Ishikawa (cell line): ENCODE data around the gene COMMD10.

Source experiments
- CEBPB ChIP-seq: IDR thresholded peaks from 2 replicates; pipeline ENCODE4 v1.6.1; 2012
- CREB1 ChIP-seq: IDR thresholded peaks from 2 replicates; pipeline ENCODE4 v1.6.1; 2012; ENCODE audit warnings: low read depth
- EGR1 ChIP-seq: IDR thresholded peaks from 2 replicates; pipeline ENCODE4 v1.6.1; 2012
- EP300 ChIP-seq: IDR thresholded peaks from 2 replicates; pipeline ENCODE4 v1.6.1; 2012; ENCODE audit warnings: borderline replicate concordance
- FOXM1 ChIP-seq: IDR thresholded peaks from 2 replicates; pipeline ENCODE4 v1.6.1; 2012; ENCODE audit warnings: low read depth, borderline replicate concordance
- MAX ChIP-seq: IDR thresholded peaks from 2 replicates; pipeline ENCODE4 v1.6.1; 2012
- NFIC ChIP-seq: IDR thresholded peaks from 2 replicates; pipeline ENCODE4 v1.6.1; 2012
- RAD21 ChIP-seq: IDR thresholded peaks from 2 replicates; pipeline ENCODE4 v1.6.1; 2012; ENCODE audit warnings: low read depth
- REST ChIP-seq: IDR thresholded peaks from 2 replicates; pipeline ENCODE4 v1.6.1; 2012; ENCODE audit warnings: low read depth, mild to moderate bottlenecking
- TAF1 ChIP-seq: IDR thresholded peaks from 2 replicates; pipeline ENCODE4 v1.6.1; 2012; ENCODE audit warnings: low read depth, mild to moderate bottlenecking
- TCF12 ChIP-seq: IDR thresholded peaks from 2 replicates; pipeline ENCODE4 v1.6.1; 2012; ENCODE audit warnings: low read depth
- TEAD4 ChIP-seq: IDR thresholded peaks from 2 replicates; pipeline ENCODE4 v1.6.1; 2012
- USF1 ChIP-seq: IDR thresholded peaks from 2 replicates; pipeline ENCODE4 v1.6.1; 2012
- YY1 ChIP-seq: IDR thresholded peaks from 2 replicates; pipeline ENCODE4 v1.6.1; 2012; ENCODE audit warnings: low read depth
- ZBTB7A ChIP-seq: IDR thresholded peaks from 2 replicates; pipeline ENCODE4 v1.6.1; 2012; ENCODE audit warnings: low read depth

The COMMD10 gene

GRCh38 chr5:116281309-116281708, 196.5 kb downstream of the COMMD10 start:
- TF ChIP-seq REST (no peak), TCF12 (no peak)

- TF ChIP-seq MAX: no peak
- no peak for TF ChIP-seq CEBPB
- no peak for TF ChIP-seq EP300
- TF ChIP-seq EGR1: no peak
- no peak for TF ChIP-seq USF1
- no peak for TF ChIP-seq CREB1
- TF ChIP-seq TEAD4: no peak
- no peak for TF ChIP-seq YY1
- TF ChIP-seq FOXM1: no peak
- no peak for TF ChIP-seq ZBTB7A
- TF ChIP-seq REST: no peak
- no peak for TF ChIP-seq RAD21
- no peak for TF ChIP-seq NFIC
- TF ChIP-seq TCF12: no peak
- no peak for TF ChIP-seq TAF1
Measured at GRCh38 chr5:116288524-116288923, 203.7 kb downstream of the COMMD10 start.

- TF ChIP-seq RAD21: no peak
Measured at GRCh38 chr5:116289276-116289675, 204.5 kb downstream of the COMMD10 start.

- no peak for TF ChIP-seq MAX
Measured at GRCh38 chr5:116291271-116291670, 206.4 kb downstream of the COMMD10 start.

- no peak for TF ChIP-seq USF1
- TF ChIP-seq YY1: no peak
- no peak for TF ChIP-seq EP300
- TF ChIP-seq EGR1: no peak
- TF ChIP-seq CEBPB: no peak
- TF ChIP-seq TAF1: no peak
Measured at GRCh38 chr5:116292321-116292720, 207.5 kb downstream of the COMMD10 start.

- no peak for TF ChIP-seq CREB1
- no peak for TF ChIP-seq MAX
- no peak for TF ChIP-seq YY1
- no peak for TF ChIP-seq EGR1
- TF ChIP-seq REST: no peak
- TF ChIP-seq ZBTB7A: no peak
- no peak for TF ChIP-seq TEAD4
- no peak for TF ChIP-seq TAF1
- TF ChIP-seq EP300: no peak
- TF ChIP-seq CEBPB: no peak
- TF ChIP-seq RAD21: no peak
- no peak for TF ChIP-seq NFIC
- TF ChIP-seq TCF12: no peak
Measured at GRCh38 chr5:116296335-116297072, 211.7 kb downstream of the COMMD10 start.
